ENCODE data around the gene ATP8B4. TPM values are rescaled to one million over a fixed set of nuclear protein-coding genes. Genes with fewer than 3 reads are reported as not detected.

ATP8B4 gene
- total RNA-seq, 1 experiment from 2014 or later: not detected

DNA sequence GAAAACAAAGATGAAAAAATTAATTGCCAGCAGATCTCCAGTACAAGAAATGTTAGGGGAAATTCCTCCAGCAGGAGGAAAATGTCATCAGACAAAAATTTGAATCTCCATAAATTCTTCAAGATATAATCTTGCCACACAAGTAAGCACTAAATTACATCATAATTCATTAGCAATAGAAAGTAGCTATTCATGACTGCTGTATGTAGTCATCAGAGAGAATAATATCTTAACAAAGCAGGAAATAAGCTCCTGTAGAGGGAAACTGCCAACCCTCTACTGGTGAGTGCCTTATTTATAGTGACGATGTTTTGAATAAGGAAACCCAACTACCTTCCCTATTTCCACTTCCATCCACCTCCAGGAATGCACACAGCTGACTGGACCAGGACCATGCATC lies 47.2 kb upstream of the ATP8B4 start:
- POLR2A ChIA-PET: no interaction called here
- no peak overlapping the region for H3K4me3 ChIP-seq (ENCODE audit: low read depth in 2 of 2, low read length in 2 of 2)
- CTCF ChIA-PET: no interaction called here
- TF ChIP-seq TCF7L2 (IDR thresholded peaks at IDR 0.05; ENCODE audit: low read depth, low read length) (no peak), SIN3A (IDR thresholded peaks at IDR 0.05; ENCODE audit: borderline replicate concordance, insufficient read depth, low read depth, low read length) (no peak), POLR2AphosphoS5 (IDR thresholded peaks at IDR 0.05; ENCODE audit: low read depth, low read length) (no peak)
- H3K4me1 ChIP-seq (ENCODE audit: control insufficient read depth, insufficient read depth, low read length): no peaks in the 10 kb centered on the region
- no peaks in the 10 kb centered on the region for H3K36me3 ChIP-seq (ENCODE audit: control insufficient read depth, insufficient read depth, low read length)
- no peaks in the 10 kb centered on the region for H3K9me3 ChIP-seq (ENCODE audit: control insufficient read depth, insufficient read depth, low read depth, low read length)
- BruUV-seq (replicated peaks): no TSS peak
- in situ Hi-C loops (cut with HindIII; ENCODE audit: low pct_unique_long_range_greater_than_20kb, low sequenced_read_pairs): no loop called here
- H3K27me3 ChIP-seq (ENCODE audit: control insufficient read depth, insufficient read depth, low read length): no peaks in the 10 kb centered on the region
- ATAC-seq: no peak
- intact Hi-C loops (cut with micrococcal nuclease; ENCODE audit: unreplicated experiment): no loop called here
- DNase-seq (ENCODE audit: low read depth, low spot score): no peak
- H3K27ac ChIP-seq (ENCODE audit: low read length): no peak overlapping the region

- Histone ChIP-seq H3K4me3 (ENCODE audit: low read depth in 2 of 2, low read length in 2 of 2) (no peak overlapping the region), H3K4me1 (ENCODE audit: control insufficient read depth, insufficient read depth, low read length) (no peaks in the 10 kb centered on the region), H3K27ac (ENCODE audit: low read length) (no peak overlapping the region), H3K27me3 (ENCODE audit: control insufficient read depth, insufficient read depth, low read length) (no peaks in the 10 kb centered on the region), H3K36me3 (ENCODE audit: control insufficient read depth, insufficient read depth, low read length) (no peaks in the 10 kb centered on the region), H3K9me3 (ENCODE audit: control insufficient read depth, insufficient read depth, low read depth, low read length) (no peaks in the 10 kb centered on the region)
- no peak for DNase-seq (ENCODE audit: low read depth, low spot score)
- ChIA-PET POLR2A (no interaction called here), CTCF (no interaction called here)
- in situ Hi-C loops (cut with HindIII; ENCODE audit: low pct_unique_long_range_greater_than_20kb, low sequenced_read_pairs) (no loop called here), intact Hi-C loops (cut with micrococcal nuclease; ENCODE audit: unreplicated experiment) (no loop called here)
- BruUV-seq (replicated peaks): no TSS peak
- no peak for ATAC-seq
- TF ChIP-seq CTCF (IDR thresholded peaks at IDR 0.05) (no peak), REST (IDR thresholded peaks at IDR 0.05; ENCODE audit: insufficient read depth in 1 of 2, low read depth in 2 of 2, low read length in 1 of 2) (no peak), TCF7L2 (IDR thresholded peaks at IDR 0.05; ENCODE audit: low read depth, low read length) (no peak), SIN3A (IDR thresholded peaks at IDR 0.05; ENCODE audit: borderline replicate concordance, insufficient read depth, low read depth, low read length) (no peak), POLR2AphosphoS5 (IDR thresholded peaks at IDR 0.05; ENCODE audit: low read depth, low read length) (no peak)
These were observed 45.4 kb upstream of the ATP8B4 start for GRCh38 chr15:50164458-50164857.

- Histone ChIP-seq H3K27me3 (ENCODE audit: control insufficient read depth, insufficient read depth, low read length) (no peaks in the 10 kb centered on the region), H3K27ac (ENCODE audit: low read length) (no peak overlapping the region), H3K4me3 (ENCODE audit: low read depth in 2 of 2, low read length in 2 of 2) (no peak overlapping the region), H3K9me3 (ENCODE audit: control insufficient read depth, insufficient read depth, low read depth, low read length) (no peaks in the 10 kb centered on the region), H3K4me1 (ENCODE audit: control insufficient read depth, insufficient read depth, low read length) (no peaks in the 10 kb centered on the region), H3K36me3 (ENCODE audit: control insufficient read depth, insufficient read depth, low read length) (no peaks in the 10 kb centered on the region)
- no peak for ATAC-seq
- no peak for TF ChIP-seq CTCF (IDR thresholded peaks at IDR 0.05)
- ChIA-PET POLR2A (no interaction called here), CTCF (no interaction called here)
- intact Hi-C loops (cut with micrococcal nuclease; ENCODE audit: unreplicated experiment) (no loop called here), in situ Hi-C loops (cut with HindIII; ENCODE audit: low pct_unique_long_range_greater_than_20kb, low sequenced_read_pairs) (no loop called here)
- no peak for DNase-seq (ENCODE audit: low read depth, low spot score)
- no TSS peak for BruUV-seq (replicated peaks)
These were observed 44.8 kb upstream of the ATP8B4 start for GRCh38 chr15:50163719-50164410.

Measured in Panc1 (cell line).